Stimulated activated CD4-positive, alpha-beta T cell treated with anti-CD3 and anti-CD28 coated beads, Interleukin-12 subunit alpha, Interleukin-12 subunit beta, amount 100 ng/mL, for 24 hours (primary cell): ENCODE data around the gene ARFIP2.

Experiments
- DNase-seq, 2 experiments: peaks; one replicate each; pipeline ENCODE4 v3.0.0-alpha.2; 2020; ENCODE audit warnings: low read depth in 2 of 2

The ARFIP2 gene

DNA sequence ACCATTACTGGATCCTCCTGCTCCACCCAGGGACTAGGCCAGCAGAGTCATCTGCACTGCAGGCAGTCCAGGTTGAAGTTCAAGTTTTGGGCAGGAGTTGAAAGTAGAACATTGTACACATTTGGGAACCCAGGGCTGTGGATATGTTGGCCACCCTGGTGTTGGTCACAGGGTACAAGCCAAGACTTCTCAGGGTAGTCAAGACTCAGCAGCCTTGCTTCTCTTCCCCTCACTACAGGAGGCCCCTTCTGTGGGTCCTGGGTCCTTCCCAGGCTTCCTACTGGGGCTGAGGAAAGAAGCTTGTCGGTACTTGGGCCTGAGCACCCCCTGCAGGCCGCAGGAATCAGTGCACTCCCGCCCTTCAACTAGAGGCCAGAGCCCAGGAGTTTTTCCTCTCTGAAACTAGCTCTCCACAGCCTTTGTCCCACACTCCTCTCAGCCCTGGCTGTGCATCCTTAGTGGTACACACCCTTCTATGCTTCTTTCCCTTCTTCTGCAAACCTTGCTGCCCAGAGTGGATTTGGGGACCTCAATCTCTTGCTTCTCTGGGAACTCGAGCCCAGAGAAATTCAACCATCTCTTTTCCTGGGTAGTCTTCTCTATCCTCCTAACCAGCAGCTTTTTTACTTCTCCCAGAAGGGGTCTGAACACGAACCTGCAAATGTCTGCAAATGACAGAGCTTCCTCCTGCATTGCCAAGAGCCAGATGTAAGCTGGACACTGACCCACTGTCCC, 37.7 kb downstream of the ARFIP2 start:
- peak; percentile 11 to 46 for DNase-seq

GRCh38 chr11:6442441-6442840, 38.7 kb downstream of the ARFIP2 start:
- DNase-seq: no peak

DNA sequence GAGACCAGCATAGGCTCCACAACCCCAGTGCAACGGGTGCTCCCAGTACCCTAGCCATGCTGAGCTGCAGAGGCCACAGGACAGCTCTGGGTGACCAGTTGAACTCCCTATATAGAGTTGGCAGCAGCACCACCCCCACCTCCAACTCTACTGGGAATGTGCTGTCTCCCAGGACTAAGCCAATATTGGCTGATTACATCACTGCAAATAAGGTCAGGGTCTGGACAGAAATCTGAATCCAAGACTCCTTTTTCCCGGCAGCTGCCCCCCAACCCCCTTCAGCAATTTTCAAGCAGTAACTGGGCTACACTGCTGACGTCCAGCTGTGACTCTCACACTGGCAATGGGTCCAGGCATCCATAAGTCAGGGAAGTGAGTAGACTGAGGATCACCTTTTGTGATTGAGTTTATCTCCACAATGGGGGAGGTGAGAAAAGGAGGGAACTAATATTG, 40.2 kb downstream of the ARFIP2 start, which contains the start of gene HPX:
Gene HPX, minus strand, starts transcription at position 82 of the 453 bp plus-strand sequence. Its CDS starts 24 bp downstream, at position 58.
- DNase-seq: no peak

DNA sequence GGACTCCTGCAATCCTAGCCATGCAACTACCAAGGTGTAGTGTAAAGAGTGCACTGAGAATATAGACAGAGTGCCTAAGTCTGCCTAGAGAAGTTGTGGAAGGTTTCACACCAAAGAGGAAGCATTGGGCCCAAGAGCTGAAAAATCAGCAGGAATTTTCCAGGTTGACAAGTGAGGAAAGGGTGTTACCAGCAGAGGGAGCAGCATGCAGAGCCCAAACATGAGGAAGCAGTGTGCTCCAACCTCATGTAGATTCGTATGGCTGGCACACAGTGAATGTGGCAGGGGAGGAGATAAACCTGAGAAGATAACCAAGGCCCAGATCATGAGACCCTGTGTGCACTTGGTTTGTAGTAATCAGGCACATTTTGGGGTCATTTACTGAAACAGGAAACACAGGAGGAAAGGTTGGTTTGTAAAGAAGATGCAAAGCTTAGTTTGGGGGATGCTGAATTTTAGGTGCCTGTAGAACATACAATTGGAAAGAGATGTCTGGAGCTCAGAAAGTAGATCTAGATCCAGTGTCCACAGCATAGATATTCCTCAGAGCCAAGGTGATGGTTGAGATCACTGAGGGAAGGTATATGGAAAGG, 42.1 kb downstream of the ARFIP2 start:
- peak in 1 of 2 experiments; percentile 26 for DNase-seq

DNA sequence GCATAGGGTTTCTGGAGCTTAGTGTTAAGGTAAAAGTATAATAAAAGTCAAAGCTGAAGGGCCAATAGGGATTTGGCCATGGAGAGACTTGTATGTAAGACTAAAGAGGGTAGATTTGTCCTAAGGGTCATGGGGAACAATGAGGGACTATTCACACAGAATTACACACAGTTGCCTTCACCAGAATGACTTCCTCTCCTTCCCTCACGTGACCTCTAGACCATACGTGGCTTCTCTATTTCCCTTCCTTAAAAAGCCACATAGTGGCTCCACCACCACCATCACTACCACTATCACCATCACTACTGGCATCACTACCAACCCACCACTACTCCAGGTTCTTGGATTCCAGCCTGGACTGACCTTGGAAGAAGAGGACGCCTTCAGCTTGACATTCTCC, 43.1 kb downstream of the ARFIP2 start:
- no peak for DNase-seq

DNA sequence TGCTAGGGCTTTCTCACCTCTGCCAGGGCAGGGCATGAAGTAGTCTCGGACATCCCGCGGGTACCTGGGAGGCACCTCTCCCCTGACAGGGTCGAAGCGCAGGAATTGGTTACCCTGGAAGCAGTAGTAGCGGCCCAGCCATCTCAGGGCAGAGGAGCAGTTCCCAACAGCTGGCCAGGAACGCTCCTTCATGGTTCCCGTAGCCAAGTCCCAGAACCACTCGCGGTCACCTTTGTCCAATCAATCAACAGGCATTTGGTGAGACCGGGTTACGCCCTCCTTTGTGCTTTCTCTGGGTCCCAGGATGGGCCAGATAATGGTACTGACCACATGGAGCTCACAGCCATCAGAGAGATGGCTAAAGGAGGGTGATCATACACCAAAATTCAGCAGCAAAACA, 43.7 kb downstream of the ARFIP2 start:
- no peak for DNase-seq

DNA sequence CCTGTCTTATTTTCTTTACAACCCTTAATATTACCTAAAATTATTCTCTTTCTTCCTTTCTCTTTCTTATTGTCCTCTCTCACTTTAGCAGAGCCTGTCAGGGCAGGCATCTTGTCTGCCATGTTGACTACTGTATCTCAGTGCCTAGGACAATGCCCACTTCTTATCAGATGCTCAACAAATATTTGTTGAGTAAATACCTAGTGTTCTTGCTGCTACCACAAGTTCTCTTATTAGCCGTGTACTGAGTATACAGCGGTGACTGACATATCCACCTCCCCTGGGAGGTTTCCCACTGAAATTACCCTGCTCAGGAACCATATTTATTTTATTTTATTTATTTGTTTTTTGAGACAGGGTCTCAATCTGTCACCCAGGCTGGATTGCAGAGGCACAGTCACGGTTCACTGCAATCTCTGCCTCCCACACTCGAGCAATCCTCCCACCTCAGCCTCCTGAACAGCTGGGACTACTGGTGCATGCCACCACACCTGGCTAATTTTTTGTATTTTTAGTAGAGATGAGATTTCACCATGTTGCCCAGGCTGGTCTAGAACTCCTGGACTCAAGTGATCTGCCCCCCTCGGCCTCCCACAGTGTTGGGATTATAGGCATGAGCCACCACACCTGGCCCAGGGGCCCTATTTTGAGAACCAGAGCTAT, 47.0 kb downstream of the ARFIP2 start:
- DNase-seq: no peak

GRCh38 chr11:6431861-6432260, 49.3 kb downstream of the ARFIP2 start:
- DNase-seq: no peak

GRCh38 chr11:6427516-6427915, 53.6 kb downstream of the ARFIP2 start:
- no peak for DNase-seq
